ENCODE measurements around the gene IKBKE. TPM values are rescaled to one million over a fixed set of nuclear protein-coding genes. Genes with fewer than 3 reads are reported as not detected.

The IKBKE gene
- total RNA-seq, 1 donor from 2014 or later: 7.5 TPM

- Mint-ChIP-seq H3K27me3 (ENCODE audit: unreplicated experiment) (no peaks in the 10 kb centered on the region), H3K4me3 (ENCODE audit: unreplicated experiment) (peak overlapping the region; percentile 79), H3K27ac (ENCODE audit: unreplicated experiment) (peak overlapping the region; percentile 83), H3K4me1 (ENCODE audit: unreplicated experiment) (peaks cover 46% of the 10 kb centered on the region), H3K9me3 (ENCODE audit: unreplicated experiment) (no peaks in the 10 kb centered on the region), H3K36me3 (ENCODE audit: unreplicated experiment) (peaks cover 7% of the 10 kb centered on the region)
- TF ChIP-seq CTCF (IDR thresholded peaks at IDR 0.05): no peak
- no peak for DNase-seq (ENCODE audit: extremely low spot score, unreplicated experiment)
These were observed 804 bp upstream of the IKBKE start for GRCh38 chr1:206469411-206469932.

GRCh38 chr1:206470692-206471414 lies 577 bp downstream of the IKBKE start:
- Mint-ChIP-seq H3K27ac (ENCODE audit: unreplicated experiment) (peak overlapping the region; percentile 83), H3K4me1 (ENCODE audit: unreplicated experiment) (peaks cover 43% of the 10 kb centered on the region), H3K4me3 (ENCODE audit: unreplicated experiment) (peak overlapping the region; percentile 79), H3K36me3 (ENCODE audit: unreplicated experiment) (peaks cover 9% of the 10 kb centered on the region), H3K9me3 (ENCODE audit: unreplicated experiment) (no peaks in the 10 kb centered on the region), H3K27me3 (ENCODE audit: unreplicated experiment) (no peaks in the 10 kb centered on the region)
- no peak for TF ChIP-seq CTCF (IDR thresholded peaks at IDR 0.05)
- DNase-seq (ENCODE audit: extremely low spot score, unreplicated experiment): no peak

GRCh38 chr1:206471415-206471801 lies 1.1 kb downstream of the IKBKE start:
- DNase-seq (ENCODE audit: extremely low spot score, unreplicated experiment): no peak
- no peaks in the 10 kb centered on the region for H3K27me3 Mint-ChIP-seq (ENCODE audit: unreplicated experiment)
- H3K4me3 Mint-ChIP-seq (ENCODE audit: unreplicated experiment): peak overlapping the region; percentile 79
- peaks cover 43% of the 10 kb centered on the region for H3K4me1 Mint-ChIP-seq (ENCODE audit: unreplicated experiment)
- peak overlapping the region; percentile 83 for H3K27ac Mint-ChIP-seq (ENCODE audit: unreplicated experiment)
- H3K9me3 Mint-ChIP-seq (ENCODE audit: unreplicated experiment): no peaks in the 10 kb centered on the region
- H3K36me3 Mint-ChIP-seq (ENCODE audit: unreplicated experiment): peaks cover 9% of the 10 kb centered on the region
- no peak for TF ChIP-seq CTCF (IDR thresholded peaks at IDR 0.05)

GRCh38 chr1:206472024-206472423 lies 1.7 kb downstream of the IKBKE start:
- H3K36me3 Mint-ChIP-seq (ENCODE audit: unreplicated experiment): peaks cover 12% of the 10 kb centered on the region
- H3K27me3 Mint-ChIP-seq (ENCODE audit: unreplicated experiment): no peaks in the 10 kb centered on the region
- peak overlapping the region; percentile 32 for H3K27ac Mint-ChIP-seq (ENCODE audit: unreplicated experiment)
- no peak overlapping the region for H3K4me3 Mint-ChIP-seq (ENCODE audit: unreplicated experiment)
- TF ChIP-seq CTCF (IDR thresholded peaks at IDR 0.05): no peak
- H3K9me3 Mint-ChIP-seq (ENCODE audit: unreplicated experiment): no peaks in the 10 kb centered on the region
- DNase-seq (ENCODE audit: extremely low spot score, unreplicated experiment): no peak
- peaks cover 43% of the 10 kb centered on the region for H3K4me1 Mint-ChIP-seq (ENCODE audit: unreplicated experiment)

GRCh38 chr1:206472454-206472853 lies 2.2 kb downstream of the IKBKE start:
- Mint-ChIP-seq H3K36me3 (ENCODE audit: unreplicated experiment) (peaks cover 15% of the 10 kb centered on the region), H3K9me3 (ENCODE audit: unreplicated experiment) (no peaks in the 10 kb centered on the region), H3K4me3 (ENCODE audit: unreplicated experiment) (no peak overlapping the region), H3K27me3 (ENCODE audit: unreplicated experiment) (no peaks in the 10 kb centered on the region), H3K4me1 (ENCODE audit: unreplicated experiment) (peaks cover 43% of the 10 kb centered on the region), H3K27ac (ENCODE audit: unreplicated experiment) (peak overlapping the region; percentile 32)
- no peak for TF ChIP-seq CTCF (IDR thresholded peaks at IDR 0.05)
- no peak for DNase-seq (ENCODE audit: extremely low spot score, unreplicated experiment)

All from osteocyte (in vitro differentiated cells).